HFF-Myc (cell line): Measurements from ENCODE around the gene TNFAIP6.
"Not testable (repeated sequence)": the region's sequence is repeated elsewhere in the genome, so short reads cannot be mapped to it uniquely, and the experiment has no call there.

ENCODE experiments used
- DNase-seq: peaks from one replicate; pipeline ENCODE4 v3.0.0-alpha.2; 2011; ENCODE audit warnings: low read depth; ENCODE audit errors: extremely low read depth
- H3K4me3 ChIP-seq: replicated peaks from 2 replicates; pipeline ENCODE4 v1.5.1; 2011; ENCODE audit warnings: low read depth, mild to moderate bottlenecking, control low read depth, low read length
- TF ChIP-seq, protein P1 (sequence below): IDR thresholded peaks from 2 replicates; pipeline ENCODE4 v1.5.1; 2012; ENCODE audit warnings: mild to moderate bottlenecking, low read depth, low read length, control low read depth; ENCODE audit errors: missing control alignments

Gene TNFAIP6

DNA sequence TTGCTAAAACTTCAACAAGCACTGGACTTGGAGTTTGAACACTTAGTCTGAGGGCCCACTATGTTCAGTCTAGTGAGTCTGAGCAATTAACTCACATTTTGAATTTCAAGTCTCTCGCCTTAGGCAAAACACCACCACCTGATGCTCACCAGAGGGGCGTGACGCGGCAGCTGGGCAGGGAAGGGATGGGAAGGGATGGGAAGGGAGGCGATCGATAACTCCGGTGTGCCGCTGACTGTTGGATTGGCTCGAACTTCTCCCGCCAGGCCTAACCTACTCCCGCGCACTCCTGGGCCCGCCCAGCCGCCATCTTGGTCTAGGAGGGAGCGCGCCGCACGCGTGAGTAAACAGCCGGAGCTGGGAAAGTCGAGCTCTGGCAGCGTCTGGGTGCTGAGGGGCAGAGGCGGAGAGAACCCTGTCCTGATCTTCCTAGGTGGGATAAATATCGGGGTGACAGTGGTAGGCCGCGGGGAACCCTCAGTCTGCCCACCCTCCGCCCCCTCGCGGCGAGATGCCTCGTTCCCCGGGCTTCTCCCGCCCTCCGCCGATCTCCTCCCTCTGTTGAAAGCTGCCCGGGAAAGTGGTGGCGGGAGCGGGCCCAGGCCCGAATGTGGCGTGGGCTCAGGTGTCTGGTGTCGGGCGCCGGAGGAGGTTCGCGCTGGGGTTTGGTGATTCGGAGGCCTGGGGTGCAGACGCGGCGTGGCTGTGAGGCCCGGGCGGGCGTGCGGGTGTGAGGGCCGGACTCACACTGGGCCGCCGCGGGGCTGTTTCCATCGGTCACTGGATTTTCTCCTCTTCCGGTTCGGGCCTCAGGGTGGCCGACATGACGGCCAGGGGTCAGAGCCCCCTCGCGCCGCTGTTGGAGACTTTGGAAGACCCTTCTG is 52.5 kb downstream of the TNFAIP6 start, which contains the start of gene RIF1:
Gene RIF1 (plus strand): TSS at position 302 of the 884 bp plus-strand sequence. CDS start 522 bp downstream, at position 824.
- TF ChIP-seq, protein P1, sequence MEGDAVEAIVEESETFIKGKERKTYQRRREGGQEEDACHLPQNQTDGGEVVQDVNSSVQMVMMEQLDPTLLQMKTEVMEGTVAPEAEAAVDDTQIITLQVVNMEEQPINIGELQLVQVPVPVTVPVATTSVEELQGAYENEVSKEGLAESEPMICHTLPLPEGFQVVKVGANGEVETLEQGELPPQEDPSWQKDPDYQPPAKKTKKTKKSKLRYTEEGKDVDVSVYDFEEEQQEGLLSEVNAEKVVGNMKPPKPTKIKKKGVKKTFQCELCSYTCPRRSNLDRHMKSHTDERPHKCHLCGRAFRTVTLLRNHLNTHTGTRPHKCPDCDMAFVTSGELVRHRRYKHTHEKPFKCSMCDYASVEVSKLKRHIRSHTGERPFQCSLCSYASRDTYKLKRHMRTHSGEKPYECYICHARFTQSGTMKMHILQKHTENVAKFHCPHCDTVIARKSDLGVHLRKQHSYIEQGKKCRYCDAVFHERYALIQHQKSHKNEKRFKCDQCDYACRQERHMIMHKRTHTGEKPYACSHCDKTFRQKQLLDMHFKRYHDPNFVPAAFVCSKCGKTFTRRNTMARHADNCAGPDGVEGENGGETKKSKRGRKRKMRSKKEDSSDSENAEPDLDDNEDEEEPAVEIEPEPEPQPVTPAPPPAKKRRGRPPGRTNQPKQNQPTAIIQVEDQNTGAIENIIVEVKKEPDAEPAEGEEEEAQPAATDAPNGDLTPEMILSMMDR: peak; percentile 63
- peak; percentile 79 for DNase-seq
- H3K4me3 ChIP-seq: peak within 1 kb of the TSS; percentile 96

DNA sequence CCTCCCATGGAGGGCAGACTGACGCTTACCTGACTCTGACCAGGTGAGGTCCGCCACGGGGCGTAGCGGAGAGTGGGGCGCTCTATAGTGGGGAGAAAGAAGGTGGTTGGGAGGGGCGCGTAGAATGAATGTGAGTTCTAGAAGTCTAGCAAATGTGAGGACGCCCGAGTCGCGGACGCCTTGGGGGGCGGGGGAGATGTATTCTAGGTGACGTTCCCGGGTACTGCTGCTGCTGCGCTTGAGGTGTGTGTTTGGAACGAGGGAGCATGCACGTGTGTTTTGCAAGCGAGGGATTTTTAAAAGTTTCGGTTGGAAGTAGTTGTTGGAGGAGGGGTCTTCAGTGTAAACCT is 53.1 kb downstream of the TNFAIP6 start:
- TF ChIP-seq, protein P1: no peak
- no peak for DNase-seq
- H3K4me3 ChIP-seq: peak overlapping the region; percentile 96

DNA sequence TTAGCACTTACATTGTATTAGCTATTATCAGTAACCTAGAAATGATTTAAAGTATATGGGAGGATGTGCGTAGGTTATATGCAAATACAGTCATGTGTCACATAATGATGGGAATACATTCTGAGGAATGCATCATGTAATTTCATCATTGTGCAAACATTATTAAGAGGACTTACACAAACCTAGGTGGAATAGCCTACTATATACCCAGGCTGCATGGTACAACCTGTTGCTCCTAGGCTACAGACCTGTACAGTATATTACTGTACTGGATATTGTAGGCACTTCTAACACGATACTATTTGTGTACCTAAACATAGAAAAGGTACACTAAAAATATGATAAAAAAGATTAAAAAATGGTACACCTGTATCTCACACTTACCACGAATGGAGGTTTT is 60.3 kb downstream of the TNFAIP6 start:
- TF ChIP-seq, protein P1: no peak
- no peak for DNase-seq
- no peak overlapping the region for H3K4me3 ChIP-seq

DNA sequence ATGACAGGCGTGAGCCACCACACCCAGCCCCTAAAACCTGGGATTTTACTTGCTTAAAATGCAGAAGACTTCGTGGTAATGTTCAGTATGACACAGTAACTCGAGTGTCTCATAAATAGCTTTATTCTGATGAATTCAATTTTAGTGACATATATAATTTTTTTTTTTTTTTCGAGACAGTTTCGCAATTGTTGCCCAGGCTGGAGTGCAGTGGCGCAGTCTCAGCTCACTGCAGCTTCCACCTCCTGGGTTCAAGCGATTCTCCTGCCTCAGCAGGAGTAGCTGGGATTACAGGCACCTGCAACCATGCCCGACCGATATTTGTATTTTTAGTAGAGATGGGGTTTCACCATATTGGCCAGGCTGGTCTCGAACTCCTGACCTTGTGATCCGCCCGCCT is 64.3 kb downstream of the TNFAIP6 start:
- not testable (repeated sequence) for DNase-seq, H3K4me3 ChIP-seq

DNA sequence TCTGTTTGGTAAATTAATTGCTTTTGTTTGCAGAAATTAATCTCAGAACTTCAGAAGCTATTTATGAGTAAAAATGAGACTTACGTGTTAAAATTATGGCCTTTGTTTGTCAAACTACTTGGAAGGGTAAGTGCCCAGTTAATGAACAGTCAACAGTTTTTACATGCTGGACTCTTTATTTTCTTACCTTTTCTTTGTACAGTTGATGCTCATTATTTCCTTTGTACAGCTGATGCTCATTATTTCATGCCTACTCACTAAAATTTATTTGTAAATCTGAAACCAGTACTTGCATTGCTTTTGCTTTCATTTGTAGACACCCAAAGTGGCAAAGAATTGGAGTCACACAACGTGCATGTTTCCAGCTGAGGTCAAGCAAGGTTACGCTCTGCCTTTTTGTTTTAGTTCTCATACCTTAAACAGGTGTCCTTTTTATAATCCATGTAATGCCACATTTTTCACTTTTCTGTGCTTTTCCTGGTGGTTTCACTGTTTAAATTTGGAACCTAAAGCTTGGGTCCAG is 65.6 kb downstream of the TNFAIP6 start:
- DNase-seq: no peak
- TF ChIP-seq, protein P1: no peak
- H3K4me3 ChIP-seq: no peak overlapping the region

DNA sequence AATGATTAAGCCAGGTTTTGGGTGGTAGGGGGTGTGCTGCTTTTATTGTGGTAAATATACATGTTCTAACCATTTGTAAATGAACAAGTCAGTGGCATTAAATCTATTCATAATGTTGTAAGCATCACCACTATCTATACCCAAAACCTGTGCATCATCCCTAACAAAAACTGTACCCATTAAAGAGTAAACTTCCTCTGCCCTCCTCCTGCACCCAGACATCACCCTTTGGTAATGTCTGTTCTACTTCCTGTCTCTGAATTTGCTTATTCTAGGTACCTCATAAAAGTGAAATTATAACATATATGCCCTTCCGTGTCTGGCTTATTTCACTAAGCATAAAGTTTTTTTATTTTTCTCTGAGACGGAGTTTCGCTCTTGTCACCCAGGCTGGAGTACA is 66.4 kb downstream of the TNFAIP6 start:
- TF ChIP-seq, protein P1: no peak
- DNase-seq: no peak
- no peak overlapping the region for H3K4me3 ChIP-seq
